ENCODE results near the gene SPTSSA.
"Not testable (repeated sequence)": the region's sequence is repeated elsewhere in the genome, so short reads cannot be mapped to it uniquely, and the experiment has no call there.

Gene SPTSSA, protein sequence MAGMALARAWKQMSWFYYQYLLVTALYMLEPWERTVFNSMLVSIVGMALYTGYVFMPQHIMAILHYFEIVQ
- total RNA-seq: 5.1 reads per million, percentile 20 among the genes with 10 or more reads in this experiment

GRCh38 chr14:34462132-34462893, at the start of gene SPTSSA:
SPTSSA (minus strand) TSS chr14:34462240; CDS start chr14:34462207, 33 bp downstream.
- peak; percentile 80 for DNase-seq

- DNase-seq: no peak
These were observed 45.8 kb upstream of the SPTSSA start for GRCh38 chr14:34507884-34508283.

GRCh38 chr14:34507459-34507858, 45.4 kb upstream of the SPTSSA start:
- DNase-seq: no peak

DNA sequence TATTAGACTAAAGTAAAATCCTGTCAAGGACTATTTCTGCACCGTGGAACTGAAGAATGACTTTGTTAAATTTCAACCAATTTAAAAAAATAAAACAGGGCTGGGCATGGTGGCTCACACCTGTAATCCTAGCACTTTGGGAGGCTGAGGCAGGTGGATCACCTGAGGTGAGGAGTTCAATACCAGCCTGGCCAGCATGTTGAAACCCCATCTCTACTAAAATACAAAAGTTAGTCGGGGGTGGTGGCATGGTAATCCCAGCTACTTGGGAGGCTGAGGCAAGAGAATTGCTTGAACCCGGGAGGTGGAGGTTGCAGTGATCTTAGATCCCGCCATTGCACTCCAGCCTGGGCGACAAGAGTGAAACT, 43.1 kb upstream of the SPTSSA start:
- not testable (repeated sequence) for DNase-seq

GRCh38 chr14:34504027-34504426, 42.0 kb upstream of the SPTSSA start:
- DNase-seq: not testable (repeated sequence)

GRCh38 chr14:34502545-34503225, 40.6 kb upstream of the SPTSSA start:
- no peak for DNase-seq

DNA sequence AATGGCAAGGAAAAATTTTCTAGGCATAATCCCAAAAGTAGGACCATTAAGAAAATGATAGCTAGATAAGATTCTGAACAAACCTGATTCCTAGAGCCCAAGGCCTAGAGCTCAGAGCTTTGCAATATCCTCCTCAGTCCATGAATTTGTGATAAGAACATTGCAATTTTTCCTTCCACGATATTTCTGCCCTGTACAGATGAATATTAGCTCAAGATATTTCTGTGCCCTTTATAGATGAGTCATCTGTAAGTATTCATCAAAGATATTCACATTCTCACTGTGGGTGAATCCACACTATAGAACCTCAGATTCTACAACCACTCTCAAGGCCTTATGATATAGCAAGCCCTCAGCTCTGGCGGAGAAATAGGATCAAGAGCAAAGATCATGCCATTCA, 40.0 kb upstream of the SPTSSA start:
- DNase-seq: no peak

DNA sequence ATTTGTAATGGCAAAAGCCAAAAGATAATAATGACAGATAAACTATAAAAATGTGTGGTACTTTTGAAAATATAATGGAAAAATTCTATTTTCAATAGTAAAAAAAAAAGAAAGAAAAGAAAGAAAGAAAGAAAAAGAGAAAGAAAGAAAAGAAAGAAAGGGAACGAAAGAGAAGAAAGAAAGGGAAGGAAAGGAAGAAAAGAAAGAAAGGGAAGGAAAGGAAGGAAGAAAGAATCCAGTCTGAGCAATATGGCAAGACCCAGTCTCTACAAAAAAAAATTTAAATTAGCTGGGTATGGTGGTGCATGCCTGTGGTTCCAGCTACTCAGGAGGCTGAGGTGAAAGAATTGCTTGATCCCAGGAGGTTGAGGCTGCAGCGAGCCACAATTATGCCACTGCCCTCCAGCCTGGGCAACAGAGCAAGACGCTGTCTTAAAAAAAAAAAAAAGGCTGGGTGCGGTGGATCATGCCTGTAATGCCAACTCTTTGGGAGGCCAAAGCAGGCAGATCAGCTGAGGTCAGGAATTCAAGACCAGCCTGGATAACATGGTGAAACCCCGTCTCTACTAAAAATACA, 39.1 kb upstream of the SPTSSA start:
- no peak for DNase-seq

DNA sequence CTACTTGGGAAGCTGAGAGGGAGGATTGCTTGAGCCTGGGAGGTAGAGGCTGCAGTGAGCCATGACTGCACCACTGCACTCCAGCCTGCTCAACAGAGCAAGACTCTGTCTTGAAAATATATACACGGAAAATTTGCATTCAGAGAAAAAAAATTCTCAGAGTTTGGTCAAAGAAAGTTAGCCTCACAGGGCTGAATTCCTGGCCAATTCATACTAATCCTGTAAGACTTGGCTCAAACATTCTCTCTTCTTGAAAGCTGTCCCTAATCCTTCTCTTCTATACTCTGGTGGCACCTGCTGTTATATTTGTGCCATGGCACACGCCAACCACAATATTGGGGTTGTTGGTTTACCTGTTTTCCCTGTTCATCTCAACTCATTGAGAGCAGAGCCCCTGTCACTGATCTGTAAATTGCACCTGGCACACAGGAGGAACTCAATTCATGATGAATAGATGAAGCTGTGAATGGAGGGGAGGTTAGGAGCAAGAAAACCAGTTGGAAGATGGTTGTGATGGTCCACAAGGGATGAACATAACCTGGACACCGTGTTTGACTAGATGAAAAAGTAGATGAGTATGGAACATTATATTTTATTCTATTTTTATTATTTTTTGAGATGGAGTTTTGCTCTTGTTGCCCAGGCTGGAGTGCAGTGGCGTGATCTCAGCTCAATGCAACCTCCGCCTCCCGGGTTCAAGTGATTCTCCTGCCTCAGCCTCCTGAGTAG, 36.8 kb upstream of the SPTSSA start:
- DNase-seq: no peak

GRCh38 chr14:34496679-34497513, 34.9 kb upstream of the SPTSSA start:
- no peak for DNase-seq

DNA sequence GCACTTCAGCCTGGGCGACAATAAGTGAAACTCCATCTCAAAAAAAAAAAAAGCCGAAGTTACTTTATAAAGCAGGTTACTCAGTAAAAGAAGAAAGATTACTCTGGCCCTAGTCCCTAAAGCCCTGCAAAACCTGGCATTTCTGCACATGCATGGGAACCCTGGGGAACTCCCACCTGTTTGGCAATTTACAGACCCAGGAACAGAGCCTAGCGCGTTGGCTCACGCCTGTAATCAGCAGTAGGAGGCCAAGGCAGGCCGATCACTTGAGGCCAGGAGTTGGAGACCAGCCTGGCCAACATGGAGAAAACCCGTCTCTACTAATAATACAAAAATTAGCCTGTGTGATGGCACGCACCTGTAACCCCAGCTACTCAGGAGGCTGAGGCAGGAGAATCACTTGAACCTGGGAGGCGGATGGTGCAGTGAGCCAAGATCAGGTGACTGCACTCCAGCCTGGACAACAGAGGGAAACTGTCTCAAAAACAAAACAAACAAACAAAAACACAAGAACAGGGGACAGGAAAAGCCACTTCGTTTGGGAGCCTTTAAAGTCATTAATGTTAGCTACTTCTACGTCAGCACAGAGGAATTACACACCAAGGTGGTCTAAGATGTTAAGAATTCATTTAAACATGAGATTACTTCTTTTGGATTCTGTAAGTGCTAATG, 34.1 kb upstream of the SPTSSA start:
- DNase-seq: no peak

GRCh38 chr14:34489324-34489723, 27.3 kb upstream of the SPTSSA start:
- DNase-seq: no peak

DNA sequence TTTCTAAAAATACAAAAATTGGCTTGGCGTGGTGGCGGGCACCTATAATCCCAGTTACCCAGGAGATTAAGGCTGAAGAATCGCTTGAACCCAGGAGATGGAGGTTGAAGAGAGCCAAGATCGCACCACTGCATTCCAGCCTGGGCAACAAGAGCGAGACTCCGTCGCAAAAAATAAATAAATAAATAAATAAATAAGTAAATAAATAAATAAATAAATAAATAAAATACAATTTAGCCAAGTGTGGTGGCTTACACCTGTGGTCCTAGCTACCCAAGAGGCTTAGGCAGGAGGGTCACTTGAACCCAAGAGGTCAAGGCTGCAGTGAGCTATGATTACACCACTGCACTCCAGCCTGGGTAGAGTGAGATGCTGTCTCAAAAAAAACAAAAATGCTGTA, 26.5 kb upstream of the SPTSSA start:
- no peak for DNase-seq

DNA sequence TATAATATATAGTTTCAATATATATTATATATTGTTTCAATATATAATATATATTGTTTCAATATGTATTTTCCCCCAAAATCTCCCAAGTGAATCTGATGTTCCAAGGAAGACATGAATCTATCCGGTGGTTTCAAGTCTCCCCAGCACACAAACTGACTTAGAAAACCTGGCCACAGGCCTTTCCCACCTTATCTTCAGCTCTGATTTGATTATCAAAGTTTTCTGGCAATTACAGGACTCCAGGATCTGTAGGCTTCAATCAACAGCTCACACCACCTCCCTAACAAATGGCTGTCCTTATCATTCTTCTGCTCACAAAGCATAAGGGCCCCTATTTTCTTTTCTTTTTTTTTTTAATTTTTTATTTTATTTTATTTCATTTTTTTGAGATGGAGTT, 22.7 kb upstream of the SPTSSA start:
- no peak for DNase-seq

- DNase-seq: no peak
These were observed 20.4 kb upstream of the SPTSSA start for GRCh38 chr14:34482463-34482862.

DNA sequence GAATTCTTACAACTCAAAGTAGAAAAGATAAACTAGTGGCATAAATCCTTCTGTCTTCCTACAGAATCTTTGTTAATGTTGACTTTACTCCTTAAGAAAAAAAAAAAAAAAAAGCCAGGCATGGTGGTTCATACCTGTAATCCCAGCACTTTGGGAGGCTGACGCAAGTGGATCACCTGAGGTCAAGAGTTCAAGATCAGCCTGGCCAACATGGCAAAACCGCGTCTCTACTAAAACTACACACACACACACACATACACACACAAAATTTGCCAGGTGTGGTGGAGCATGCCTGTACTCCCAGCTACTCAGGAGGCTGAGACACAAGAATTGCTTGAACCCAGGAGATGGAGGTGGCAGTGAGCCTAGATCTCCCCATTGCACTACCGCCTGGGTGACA, 17.7 kb upstream of the SPTSSA start:
- DNase-seq: no peak

DNA sequence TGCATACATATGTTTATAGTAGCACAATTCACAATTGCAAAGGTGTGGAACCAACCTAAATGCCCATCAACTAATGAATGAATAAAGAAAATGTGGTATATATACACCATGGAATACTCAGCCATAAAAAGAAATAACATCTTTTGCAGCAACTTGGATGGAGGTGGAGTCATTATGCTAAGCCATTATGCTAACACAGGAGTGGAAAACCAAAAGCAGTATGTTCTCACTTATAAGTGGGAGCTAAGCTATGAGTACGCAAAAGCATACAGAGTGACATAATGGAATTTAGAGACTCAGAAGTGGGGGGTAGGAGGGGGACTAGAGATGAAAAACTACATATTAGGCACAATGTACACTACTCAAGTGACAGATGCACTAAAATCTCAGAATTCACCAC, 16.2 kb upstream of the SPTSSA start:
- DNase-seq: no peak

DNA sequence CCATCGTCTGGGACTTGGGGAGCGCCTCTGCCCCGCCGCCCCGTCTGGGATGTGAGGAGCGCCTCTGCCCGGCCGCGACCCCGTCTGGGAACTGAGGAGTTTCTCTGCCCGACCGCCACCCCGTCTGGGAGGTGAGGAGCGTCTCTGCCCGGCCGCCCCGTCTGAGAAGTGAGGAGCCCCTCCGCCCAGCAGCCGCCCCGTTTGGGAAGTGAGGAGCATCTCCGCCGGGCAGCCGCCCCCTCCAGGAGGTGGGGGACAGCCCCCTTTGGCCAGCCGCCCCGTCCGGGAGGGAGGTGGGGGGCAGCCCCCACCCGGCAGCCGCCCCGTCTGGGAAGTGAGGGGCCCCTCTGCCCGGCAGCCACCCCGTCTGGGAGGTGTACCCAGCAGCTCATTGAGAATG, 14.0 kb upstream of the SPTSSA start:
- not testable (repeated sequence) for DNase-seq

DNA sequence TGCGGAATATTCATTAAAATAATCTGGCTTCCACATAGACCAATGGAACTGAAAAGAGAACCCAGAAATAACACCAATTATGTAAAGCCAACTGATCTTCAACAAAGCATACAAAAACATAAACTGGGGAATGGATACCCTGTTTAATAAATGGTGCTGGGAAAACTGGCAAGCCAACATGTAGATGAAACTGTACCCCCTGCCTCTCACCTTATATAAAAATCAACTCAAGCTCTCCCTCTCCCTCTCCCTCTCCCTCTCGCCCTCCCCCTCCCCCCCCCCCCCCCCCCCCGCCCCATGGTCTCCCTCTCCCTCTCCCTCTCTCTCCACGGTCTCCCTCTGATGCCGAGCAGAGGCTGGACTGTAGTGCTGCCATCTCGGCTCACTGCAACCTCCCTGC, 13.1 kb upstream of the SPTSSA start:
- no peak for DNase-seq

GRCh38 chr14:34474187-34474679, 12.2 kb upstream of the SPTSSA start:
- DNase-seq: no peak

DNA sequence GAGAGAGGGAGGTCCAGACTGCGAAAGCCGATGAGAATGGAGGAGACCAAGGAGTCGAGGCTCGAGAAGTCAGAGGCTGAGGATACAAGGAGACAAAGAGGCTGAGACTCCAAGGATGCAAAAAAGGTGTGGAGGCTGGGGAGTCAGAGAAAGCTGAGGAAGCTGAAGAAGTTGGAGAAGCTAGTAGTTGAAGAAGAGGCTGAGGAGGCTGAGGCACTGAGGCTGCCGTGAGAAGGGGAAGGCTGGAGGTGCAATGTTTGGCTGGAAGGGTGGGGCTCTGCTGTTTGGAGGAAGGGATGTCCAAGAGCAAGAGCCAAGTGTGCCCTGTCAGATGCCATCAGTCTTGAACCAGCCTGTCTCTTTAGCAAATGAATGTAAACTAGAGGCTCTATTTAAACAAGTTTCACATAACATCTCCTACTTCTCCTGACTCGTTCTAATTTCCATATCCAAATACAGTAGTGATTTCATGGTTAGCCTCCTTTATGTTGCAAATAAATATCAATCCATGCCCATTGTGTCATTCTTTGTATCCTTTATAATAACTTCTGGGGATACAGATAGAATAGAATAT, 10.8 kb upstream of the SPTSSA start:
- DNase-seq: no peak

Measured in effector CD4-positive, alpha-beta T cell (primary cell).